ENCODE results near the gene TNNI3. TPM values are rescaled to one million over a fixed set of nuclear protein-coding genes. Genes with fewer than 3 reads are reported as not detected.
"Not testable (repeated sequence)": the region's sequence is repeated elsewhere in the genome, so short reads cannot be mapped to it uniquely, and the experiment has no call there.

Gene TNNI3
- total and polyA plus RNA-seq, 9 donors = 0.62 to 14.4 (median 2.4) TPM; not detected in 2

GRCh38 chr19:55173714-55174409 lies 16.3 kb upstream of the TNNI3 start:
- Histone ChIP-seq H3K27me3 (peaks cover 2% of the 10 kb centered on the region), H3K36me3 (no peaks in the 10 kb centered on the region), H3K9me3 (no peaks in the 10 kb centered on the region), H3K4me1 (ENCODE audit: insufficient read depth) (peaks cover 3% of the 10 kb centered on the region), H3K4me3 (peak overlapping the region; percentile 20), H3K27ac (no peak overlapping the region)
- DNase-seq = peak in 2 of 5 donors; percentile 51 to 54
- intact Hi-C loops (cut with DNase I) = no loop called here
- no peak for TF ChIP-seq EP300 (IDR thresholded peaks at IDR 0.05)
- TF ChIP-seq POLR2A (IDR thresholded peaks at IDR 0.05) = no peak
- no peak for TF ChIP-seq CTCF (IDR thresholded peaks at IDR 0.05)
- WGBS, 3 donors = 0 to 1% (median 1%) methylated on average over 32 to 37 of the region's 37 CpGs

GRCh38 chr19:55173186-55173713 lies 15.7 kb upstream of the TNNI3 start:
- H3K4me3 ChIP-seq = peak overlapping the region; percentile 20
- peaks cover 2% of the 10 kb centered on the region for H3K27me3 ChIP-seq
- no peak for DNase-seq
- TF ChIP-seq POLR2A (IDR thresholded peaks at IDR 0.05) (no peak), CTCF (IDR thresholded peaks at IDR 0.05) (no peak), EP300 (IDR thresholded peaks at IDR 0.05) (no peak)
- WGBS, 3 donors = 1 to 2% (median 2%) methylated on average over 22 to 32 of the region's 32 CpGs
- H3K27ac ChIP-seq = no peak overlapping the region
- no peaks in the 10 kb centered on the region for H3K36me3 ChIP-seq
- intact Hi-C loops (cut with DNase I) = no loop called here
- peaks cover 1% of the 10 kb centered on the region for H3K4me1 ChIP-seq (ENCODE audit: insufficient read depth)
- no peaks in the 10 kb centered on the region for H3K9me3 ChIP-seq

DNA sequence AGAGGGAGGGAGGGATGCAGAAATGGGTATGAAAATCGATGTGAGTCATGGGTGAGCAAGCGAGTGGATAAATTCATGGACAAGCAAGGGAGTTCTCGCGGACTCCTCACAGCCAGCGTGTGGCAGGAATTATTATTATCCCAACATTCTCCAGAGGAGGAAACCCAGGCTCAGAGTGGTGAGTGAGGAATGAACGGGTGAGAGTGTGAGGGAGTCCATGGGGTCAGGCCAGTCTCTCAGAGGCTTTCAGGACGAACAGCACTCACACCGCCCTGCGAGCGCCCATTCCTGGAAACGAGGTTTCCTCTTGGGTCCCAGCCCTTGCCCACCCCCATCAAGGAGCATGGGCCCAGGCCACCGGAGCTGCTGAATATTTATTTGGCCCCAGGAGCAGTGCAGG lies 15.2 kb upstream of the TNNI3 start:
- DNase-seq = no peak
- Histone ChIP-seq H3K27ac (no peak overlapping the region), H3K27me3 (peaks cover 2% of the 10 kb centered on the region), H3K4me3 (no peak overlapping the region), H3K9me3 (no peaks in the 10 kb centered on the region), H3K4me1 (ENCODE audit: insufficient read depth) (peaks cover 1% of the 10 kb centered on the region), H3K36me3 (no peaks in the 10 kb centered on the region)
- intact Hi-C loops (cut with DNase I) = no loop called here
- WGBS, 3 donors = 6 to 17% (median 12%) methylated on average over 12 of the region's 12 CpGs
- TF ChIP-seq POLR2A (IDR thresholded peaks at IDR 0.05) = no peak
- TF ChIP-seq CTCF (IDR thresholded peaks at IDR 0.05) = no peak
- TF ChIP-seq EP300 (IDR thresholded peaks at IDR 0.05) = no peak

DNA sequence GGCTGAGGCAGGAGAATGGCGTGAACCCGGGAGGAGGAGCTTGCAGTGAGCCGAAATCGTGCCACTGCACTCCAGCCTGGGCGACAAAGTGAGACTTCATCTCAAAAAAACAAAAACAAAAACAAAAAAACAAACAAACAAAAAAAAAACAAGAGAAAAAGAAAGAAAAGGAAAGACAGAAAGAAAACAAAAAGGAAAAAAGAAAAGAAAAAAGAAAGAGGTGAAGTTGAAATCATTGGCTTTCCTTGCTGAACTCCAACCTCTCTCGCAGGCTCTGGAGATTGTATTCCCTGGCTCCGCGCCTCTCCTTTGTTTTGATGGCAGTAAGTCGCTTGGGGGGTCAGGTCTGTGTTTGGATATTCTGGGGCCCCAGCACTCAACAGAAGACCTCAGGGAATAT lies 14.8 kb upstream of the TNNI3 start:
- 37 to 61% (median 58%) methylated on average over 9 of the region's 9 CpGs for WGBS, 3 donors
- H3K27ac ChIP-seq; H3K4me3 ChIP-seq; intact Hi-C loops (cut with DNase I); H3K36me3 ChIP-seq; H3K4me1 ChIP-seq (ENCODE audit: insufficient read depth); H3K27me3 ChIP-seq; H3K9me3 ChIP-seq; DNase-seq: not testable (repeated sequence)

DNA sequence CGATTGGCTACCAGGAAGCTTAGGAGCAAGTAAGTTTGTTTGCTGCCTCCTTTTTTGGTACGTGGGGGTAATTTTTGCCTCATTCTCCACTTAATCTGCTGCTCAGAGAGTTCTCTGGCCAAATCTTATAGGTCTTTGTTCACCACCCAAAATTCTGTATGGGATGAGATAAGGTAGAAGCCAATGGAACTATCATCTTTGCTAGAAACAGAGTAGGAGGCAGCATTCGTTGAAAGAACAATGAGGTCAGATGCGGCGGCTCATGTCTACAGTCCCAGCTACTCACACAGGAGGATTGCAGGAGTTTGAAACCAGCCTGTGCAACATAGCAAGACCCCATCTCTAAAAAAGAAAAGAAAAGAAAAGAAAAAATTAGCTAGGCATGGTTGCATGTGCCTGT lies 13.9 kb upstream of the TNNI3 start:
- Histone ChIP-seq H3K4me1 (ENCODE audit: insufficient read depth) (peaks cover 1% of the 10 kb centered on the region), H3K27ac (no peak overlapping the region), H3K27me3 (no peaks in the 10 kb centered on the region), H3K9me3 (no peaks in the 10 kb centered on the region), H3K36me3 (no peaks in the 10 kb centered on the region), H3K4me3 (no peak overlapping the region)
- 76 to 82% (median 79%) methylated on average over 5 of the region's 5 CpGs for WGBS, 3 donors
- intact Hi-C loops (cut with DNase I) = no loop called here
- TF ChIP-seq EP300 (IDR thresholded peaks at IDR 0.05) (no peak), CTCF (IDR thresholded peaks at IDR 0.05) (no peak), POLR2A (IDR thresholded peaks at IDR 0.05) (no peak)
- DNase-seq = no peak

Data from ovary (tissue), 9 donors.